Esophagus muscularis mucosa (tissue), 4 donors: ENCODE measurements around the gene MON1B. TPM values are rescaled to one million over a fixed set of nuclear protein-coding genes. Genes with fewer than 3 reads are reported as not detected.
"Not testable (repeated sequence)": the region's sequence is repeated elsewhere in the genome, so short reads cannot be mapped to it uniquely, and the experiment has no call there.

Experiments used
- DNase-seq: peaks from one replicate; pipeline ENCODE4 v3.0.0-alpha.2; 2017; ENCODE audit errors: extremely low spot score
- H3K27ac ChIP-seq, 4 donors: fragments of 200-600 bp; sonication (generic); replicated peaks in 1 of 4; 1 replicate in 3 of 4; 2 replicates in 1 of 4; pipeline ENCODE4 v1.5.1; 2016 to 2019; ENCODE audit warnings: mild to moderate bottlenecking in 1 of 4
- H3K27me3 ChIP-seq, 4 donors: fragments of 200-600 bp; sonication (generic); one replicate each; pipeline versions ENCODE4 v1.5.1 to v1.6.0; 2016 to 2019
- H3K36me3 ChIP-seq, 4 donors: fragments of 200-600 bp; sonication (generic); one replicate each; pipeline ENCODE4 v1.5.1; 2016 to 2019
- H3K4me1 ChIP-seq, 4 donors: fragments of 200-600 bp; sonication (generic); one replicate each; pipeline ENCODE4 v1.5.1; 2016 to 2019
- H3K4me3 ChIP-seq, 4 donors: fragments of 200-600 bp; sonication (generic); 1 replicate in 2 of 4; 2 replicates in 2 of 4; pipeline ENCODE4 v1.5.1; 2016 to 2019; ENCODE audit warnings: mild to moderate bottlenecking in 4 of 4, moderate library complexity in 1 of 4
- H3K9me3 ChIP-seq, 4 donors: fragments of 200-600 bp; sonication (generic); 1 replicate in 3 of 4; 2 replicates in 1 of 4; pipeline ENCODE4 v1.5.1; 2016 to 2019
- CTCF ChIP-seq, 3 experiments: fragments of 200-600 bp in 2 of 3; fragments of 450-650 bp in 1 of 3; sonication (generic) in 2 of 3; IDR thresholded peaks; one replicate each; pipeline ENCODE4 v1.5.1; 2017 to 2019; ENCODE audit warnings: antibody characterized with exemption in 3 of 3, mild to moderate bottlenecking in 2 of 3, moderate library complexity in 1 of 3
- EP300 ChIP-seq: sonication (generic); formaldehyde crosslinking; IDR thresholded peaks from one replicate; pipeline ENCODE4 v1.6.1; 2017; ENCODE audit warnings: antibody characterized with exemption
- POLR2A ChIP-seq: fragments of 450-650 bp; IDR thresholded peaks from one replicate; pipeline ENCODE4 v1.6.1; 2017; ENCODE audit warnings: antibody characterized with exemption, moderate library complexity, mild to moderate bottlenecking, low read depth
- POLR2AphosphoS5 ChIP-seq, 2 donors: sonication (generic); formaldehyde crosslinking; IDR thresholded peaks; one replicate each; pipeline ENCODE4 v1.6.1; 2017; ENCODE audit warnings: antibody characterized with exemption in 2 of 2
- WGBS: methylation state at CpG from one replicate; pipeline ENCODE4 v1.1.5; 2018; 5-methylcytosine and 5-hydroxymethylcytosine counted together
- intact Hi-C: fragments of 100-400 bp; cut with DNase I; formaldehyde crosslinking; loops from one replicate; pipeline ENCODE4 v1.15.1; 2023
- total RNA-seq, 4 donors: library from RNA; depleted of rRNA; stranded (reverse); fragments of >200 nt; gene quantifications; one replicate each; pipeline versions ENCODE4 v1.1.0 to v1.2.1, GENCODE V29; 2016

Gene MON1B
- total RNA-seq, 4 donors from 2014 or later = 19.1 to 33.8 (median 29.1) TPM

GRCh38 chr16:77236063-77236511 is 45.1 kb downstream of the MON1B start:
- Histone ChIP-seq H3K27ac (no peak overlapping the region), H3K4me1 (peaks cover 0 to 8% (median 7%) of the 10 kb centered on the region in 4 donors), H3K36me3 (no peaks in the 10 kb centered on the region), H3K4me3 (peak overlapping the region in 1 of 4 donors; percentile 41), H3K9me3 (no peaks in the 10 kb centered on the region), H3K27me3 (peaks cover 0 to 19% (median 0%) of the 10 kb centered on the region in 4 donors)
- whole genome bisulfite sequencing = 0% methylated on average over 6 of the region's 21 CpGs
- TF ChIP-seq EP300 (no peak), CTCF (IDR thresholded peaks at IDR 0.05) (peak; percentile 97 to 98 (median 97)), POLR2AphosphoS5 (IDR thresholded peaks at IDR 0.05) (peak in 1 of 2 donors; percentile 60), POLR2A (no peak)
- intact Hi-C loops = loop anchor here (2.0 to 10.0 kb wide), 2 partner anchors 347 to 429 kb away; no protein-coding TSS in a partner anchor
- DNase-seq = no peak

- no peak overlapping the region for H3K27ac ChIP-seq
- peaks cover 0 to 8% (median 7%) of the 10 kb centered on the region in 4 donors for H3K4me1 ChIP-seq
- DNase-seq = no peak
- no peak overlapping the region for H3K4me3 ChIP-seq
- H3K9me3 ChIP-seq = no peaks in the 10 kb centered on the region
- TF ChIP-seq POLR2AphosphoS5 (IDR thresholded peaks at IDR 0.05) (no peak), EP300 (no peak), CTCF (IDR thresholded peaks at IDR 0.05) (no peak), POLR2A (no peak)
- WGBS = 65% methylated on average over 5 of the region's 5 CpGs
- H3K36me3 ChIP-seq = no peaks in the 10 kb centered on the region
- intact Hi-C loops = loop anchor here (10.0 kb wide), 1 partner anchor 426 kb away; no protein-coding TSS in a partner anchor
- peaks cover 0 to 12% (median 0%) of the 10 kb centered on the region in 4 donors for H3K27me3 ChIP-seq
These were observed 47.6 kb downstream of the MON1B start for GRCh38 chr16:77238593-77238992.

DNA sequence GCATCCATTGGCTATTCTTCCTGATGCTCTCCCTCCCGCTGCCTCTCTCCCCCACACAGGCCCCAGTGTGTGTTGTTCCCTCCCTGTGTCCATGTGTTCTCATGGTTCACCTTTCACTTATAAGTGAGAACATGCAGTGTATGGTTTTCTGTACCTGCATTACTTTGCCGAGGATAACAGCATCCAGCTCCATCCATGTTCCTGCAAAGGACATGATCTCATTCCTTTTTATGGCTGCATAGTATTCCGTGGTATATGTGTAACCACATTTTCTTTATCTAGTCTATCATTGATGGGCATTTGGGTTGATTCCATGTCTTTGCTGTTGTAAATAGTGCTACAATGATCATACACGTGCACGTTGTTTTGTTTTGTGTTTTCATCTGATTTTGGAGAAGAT is 51.5 kb downstream of the MON1B start:
- H3K27me3 ChIP-seq, H3K4me1 ChIP-seq, DNase-seq, H3K9me3 ChIP-seq, intact Hi-C loops, H3K36me3 ChIP-seq, H3K4me3 ChIP-seq, H3K27ac ChIP-seq: not testable (repeated sequence)
- WGBS = 94% methylated on average over 5 of the region's 5 CpGs

DNA sequence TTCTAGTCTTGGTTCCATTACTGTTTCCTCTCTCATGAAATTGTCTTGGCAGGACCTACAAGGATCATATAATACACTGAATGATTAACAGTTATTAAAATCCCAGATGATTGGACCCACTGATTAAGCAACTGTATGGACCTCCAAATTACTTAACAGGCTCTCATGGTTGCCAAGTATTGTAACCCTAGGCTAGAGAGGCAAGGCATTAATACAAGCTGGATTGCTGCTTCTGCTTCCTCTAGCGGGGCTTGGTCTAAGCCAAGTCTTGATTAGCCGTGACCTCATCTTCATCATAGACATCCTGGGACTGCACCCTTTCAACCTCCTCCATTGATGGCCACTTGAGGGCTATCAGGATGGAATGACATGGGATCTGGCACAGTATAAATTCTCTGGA is 55.2 kb downstream of the MON1B start:
- Histone ChIP-seq H3K4me3 (no peak overlapping the region), H3K9me3 (no peaks in the 10 kb centered on the region), H3K27ac (no peak overlapping the region), H3K27me3 (no peaks in the 10 kb centered on the region), H3K4me1 (no peaks in the 10 kb centered on the region), H3K36me3 (no peaks in the 10 kb centered on the region)
- WGBS = 61% methylated on average over 2 of the region's 2 CpGs
- TF ChIP-seq EP300 (no peak), CTCF (IDR thresholded peaks at IDR 0.05) (no peak), POLR2AphosphoS5 (IDR thresholded peaks at IDR 0.05) (no peak), POLR2A (no peak)
- no peak for DNase-seq
- intact Hi-C loops = no loop called here

DNA sequence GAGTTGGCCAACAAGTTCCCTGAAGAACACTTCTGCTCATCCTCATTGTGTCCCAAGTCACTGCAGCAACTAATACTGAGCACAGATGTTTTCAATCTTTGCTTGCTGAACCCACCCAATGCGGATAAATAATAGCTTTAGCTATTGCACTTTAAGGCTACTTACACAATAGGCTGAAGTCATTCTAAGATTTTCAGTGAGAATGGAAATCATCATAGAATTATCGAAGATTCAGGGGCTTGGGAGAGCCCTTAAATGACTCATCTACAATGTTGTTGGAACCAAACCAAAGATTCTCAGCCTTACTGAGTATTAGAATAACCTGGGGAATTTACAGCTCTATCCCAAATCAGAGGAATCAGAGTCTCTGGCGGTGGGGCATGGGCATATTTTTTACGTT is 59.4 kb downstream of the MON1B start:
- H3K27me3 ChIP-seq = no peaks in the 10 kb centered on the region
- no peak overlapping the region for H3K4me3 ChIP-seq
- no peaks in the 10 kb centered on the region for H3K36me3 ChIP-seq
- intact Hi-C loops = no loop called here
- no peak overlapping the region for H3K27ac ChIP-seq
- H3K9me3 ChIP-seq = no peaks in the 10 kb centered on the region
- DNase-seq = no peak
- no peaks in the 10 kb centered on the region for H3K4me1 ChIP-seq
- TF ChIP-seq CTCF (IDR thresholded peaks at IDR 0.05) (no peak), POLR2AphosphoS5 (IDR thresholded peaks at IDR 0.05) (no peak), EP300 (no peak), POLR2A (no peak)
- 81% methylated on average over 4 of the region's 4 CpGs for WGBS

Other genes with a start within 250 kb of the MON1B start
- gene SYCE1L, start 8.2 kb downstream of the MON1B start, total RNA-seq = 1 to 10 TPM in 1 of 4 donors, under 1 TPM in 1, not detected in 2; 0.57 to 4.3 TPM
- under 1 TPM in 1 of 4 donors, not detected in 3; 0.45 TPM for gene ADAMTS18, start 243.8 kb downstream of the MON1B start, total RNA-seq